Lower leg skin (tissue), 3 donors: ENCODE results near the gene LIN9.

Source experiments
- POLR2A ChIP-seq, 2 donors: fragments of 450-650 bp; IDR thresholded peaks; one replicate each; pipeline ENCODE4 v1.6.1; 2016 to 2017; ENCODE audit warnings: antibody characterized with exemption in 2 of 2, mild to moderate bottlenecking in 1 of 2, moderate library complexity in 1 of 2
- TF ChIP-seq, protein P1 (sequence below), 3 donors: fragments of 450-650 bp; IDR thresholded peaks; one replicate each; pipeline ENCODE4 v1.5.1; 2016; ENCODE audit warnings: antibody characterized with exemption in 3 of 3, mild to moderate bottlenecking in 3 of 3, moderate library complexity in 2 of 3

GRCh38 chr1:226223157-226223785 is 85.7 kb downstream of the LIN9 start, which contains the start of gene MIXL1:
- TF ChIP-seq, protein P1, sequence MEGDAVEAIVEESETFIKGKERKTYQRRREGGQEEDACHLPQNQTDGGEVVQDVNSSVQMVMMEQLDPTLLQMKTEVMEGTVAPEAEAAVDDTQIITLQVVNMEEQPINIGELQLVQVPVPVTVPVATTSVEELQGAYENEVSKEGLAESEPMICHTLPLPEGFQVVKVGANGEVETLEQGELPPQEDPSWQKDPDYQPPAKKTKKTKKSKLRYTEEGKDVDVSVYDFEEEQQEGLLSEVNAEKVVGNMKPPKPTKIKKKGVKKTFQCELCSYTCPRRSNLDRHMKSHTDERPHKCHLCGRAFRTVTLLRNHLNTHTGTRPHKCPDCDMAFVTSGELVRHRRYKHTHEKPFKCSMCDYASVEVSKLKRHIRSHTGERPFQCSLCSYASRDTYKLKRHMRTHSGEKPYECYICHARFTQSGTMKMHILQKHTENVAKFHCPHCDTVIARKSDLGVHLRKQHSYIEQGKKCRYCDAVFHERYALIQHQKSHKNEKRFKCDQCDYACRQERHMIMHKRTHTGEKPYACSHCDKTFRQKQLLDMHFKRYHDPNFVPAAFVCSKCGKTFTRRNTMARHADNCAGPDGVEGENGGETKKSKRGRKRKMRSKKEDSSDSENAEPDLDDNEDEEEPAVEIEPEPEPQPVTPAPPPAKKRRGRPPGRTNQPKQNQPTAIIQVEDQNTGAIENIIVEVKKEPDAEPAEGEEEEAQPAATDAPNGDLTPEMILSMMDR (IDR thresholded peaks at IDR 0.05), result no peak
- no peak for TF ChIP-seq POLR2A (IDR thresholded peaks at IDR 0.05)
